ENCODE measurements around the gene VAV1. TPM values are rescaled to one million over a fixed set of nuclear protein-coding genes. Genes with fewer than 3 reads are reported as not detected.

Gene VAV1
- total RNA-seq, 1 experiment from 2014 or later, result not detected

DNA sequence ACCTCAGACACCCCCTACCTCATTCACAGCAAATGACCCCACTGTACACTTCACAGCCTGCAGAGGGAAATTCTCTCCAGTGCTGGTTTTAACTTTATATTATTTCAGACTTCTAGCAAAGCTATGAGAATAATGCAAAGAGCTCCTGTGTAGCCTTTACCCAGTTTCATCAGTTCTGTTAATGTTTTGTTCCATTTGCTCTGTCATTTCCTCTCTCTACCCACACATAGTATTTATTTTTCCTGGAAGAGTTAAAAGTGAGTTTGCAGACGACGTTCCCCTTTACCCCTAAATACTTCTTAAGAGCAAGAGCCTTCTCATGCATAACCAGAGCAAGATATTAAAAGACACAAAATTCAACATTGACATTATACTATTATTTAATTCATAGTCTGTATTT is 65.0 kb downstream of the VAV1 start:
- Histone ChIP-seq H3K27me3 (replicated peaks; ENCODE audit: control insufficient read depth, insufficient read depth, low read length) (no peaks in the 10 kb centered on the region), H3K9me3 (no peaks in the 10 kb centered on the region), H3K4me3 (ENCODE audit: low read depth, low read length) (no peak overlapping the region), H3K36me3 (ENCODE audit: control insufficient read depth, insufficient read depth, low read length) (no peaks in the 10 kb centered on the region), H3K4me1 (no peaks in the 10 kb centered on the region)
- intact Hi-C loops (cut with micrococcal nuclease; ENCODE audit: unreplicated experiment), result no loop called here
- Mint-ChIP-seq H3K9me3 (ENCODE audit: unreplicated experiment) (no peaks in the 10 kb centered on the region), H3K36me3 (ENCODE audit: insufficient read depth, unreplicated experiment) (no peaks in the 10 kb centered on the region), H3K4me1 (ENCODE audit: low read depth, unreplicated experiment) (no peaks in the 10 kb centered on the region), H3K27ac (ENCODE audit: unreplicated experiment) (no peak overlapping the region), H3K27me3 (ENCODE audit: insufficient read depth, unreplicated experiment) (peaks cover 14% of the 10 kb centered on the region), H3K4me3 (ENCODE audit: unreplicated experiment) (no peak overlapping the region)
- BruUV-seq (replicated peaks), result no TSS peak
- DNase-seq, result no peak
- CTCF ChIA-PET, result no interaction called here
- POLR2A ChIA-PET, result no interaction called here
- TF ChIP-seq, protein P1, sequence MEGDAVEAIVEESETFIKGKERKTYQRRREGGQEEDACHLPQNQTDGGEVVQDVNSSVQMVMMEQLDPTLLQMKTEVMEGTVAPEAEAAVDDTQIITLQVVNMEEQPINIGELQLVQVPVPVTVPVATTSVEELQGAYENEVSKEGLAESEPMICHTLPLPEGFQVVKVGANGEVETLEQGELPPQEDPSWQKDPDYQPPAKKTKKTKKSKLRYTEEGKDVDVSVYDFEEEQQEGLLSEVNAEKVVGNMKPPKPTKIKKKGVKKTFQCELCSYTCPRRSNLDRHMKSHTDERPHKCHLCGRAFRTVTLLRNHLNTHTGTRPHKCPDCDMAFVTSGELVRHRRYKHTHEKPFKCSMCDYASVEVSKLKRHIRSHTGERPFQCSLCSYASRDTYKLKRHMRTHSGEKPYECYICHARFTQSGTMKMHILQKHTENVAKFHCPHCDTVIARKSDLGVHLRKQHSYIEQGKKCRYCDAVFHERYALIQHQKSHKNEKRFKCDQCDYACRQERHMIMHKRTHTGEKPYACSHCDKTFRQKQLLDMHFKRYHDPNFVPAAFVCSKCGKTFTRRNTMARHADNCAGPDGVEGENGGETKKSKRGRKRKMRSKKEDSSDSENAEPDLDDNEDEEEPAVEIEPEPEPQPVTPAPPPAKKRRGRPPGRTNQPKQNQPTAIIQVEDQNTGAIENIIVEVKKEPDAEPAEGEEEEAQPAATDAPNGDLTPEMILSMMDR (IDR thresholded peaks at IDR 0.05; ENCODE audit: insufficient read depth in 1 of 2, low read depth in 1 of 2, low read length in 1 of 2, severe bottlenecking in 1 of 2, unreplicated experiment in 1 of 2), result no peak

DNA sequence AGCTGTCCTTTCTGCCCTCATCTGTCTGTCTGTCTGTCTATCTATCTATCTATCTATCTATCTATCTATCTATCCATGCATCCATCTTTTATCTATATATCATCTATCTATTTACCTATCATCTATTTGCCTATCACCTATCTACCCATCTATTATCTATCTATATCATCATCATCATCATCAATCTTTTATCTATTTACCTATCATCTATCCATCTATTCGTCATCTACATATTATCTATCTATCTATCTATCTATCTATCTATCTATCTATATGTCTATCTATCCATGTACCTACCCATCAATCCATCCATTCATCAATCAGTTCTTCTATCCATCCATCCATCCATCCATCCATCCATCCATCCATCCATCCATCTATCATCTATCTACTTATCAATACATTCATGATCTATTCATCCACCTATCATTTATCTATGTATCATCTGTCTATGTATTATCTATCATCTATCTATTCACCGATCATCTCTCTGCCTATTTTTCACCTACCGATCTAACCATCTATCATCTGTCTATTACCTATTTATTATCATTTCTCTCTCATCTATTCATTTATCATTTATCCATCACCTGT is 65.7 kb downstream of the VAV1 start:
- no peak for DNase-seq
- CTCF ChIA-PET, result no interaction called here
- Mint-ChIP-seq H3K27me3 (ENCODE audit: insufficient read depth, unreplicated experiment) (peaks cover 10% of the 10 kb centered on the region), H3K9me3 (ENCODE audit: unreplicated experiment) (no peaks in the 10 kb centered on the region), H3K4me3 (ENCODE audit: unreplicated experiment) (no peak overlapping the region), H3K36me3 (ENCODE audit: insufficient read depth, unreplicated experiment) (no peaks in the 10 kb centered on the region), H3K27ac (ENCODE audit: unreplicated experiment) (no peak overlapping the region), H3K4me1 (ENCODE audit: low read depth, unreplicated experiment) (no peaks in the 10 kb centered on the region)
- TF ChIP-seq, protein P1 (IDR thresholded peaks at IDR 0.05; ENCODE audit: insufficient read depth in 1 of 2, low read depth in 1 of 2, low read length in 1 of 2, severe bottlenecking in 1 of 2, unreplicated experiment in 1 of 2), result no peak
- intact Hi-C loops (cut with micrococcal nuclease; ENCODE audit: unreplicated experiment), result no loop called here
- no peaks in the 10 kb centered on the region for H3K36me3 ChIP-seq (ENCODE audit: control insufficient read depth, insufficient read depth, low read length)
- H3K4me1 ChIP-seq, result no peaks in the 10 kb centered on the region
- POLR2A ChIA-PET, result no interaction called here
- no TSS peak for BruUV-seq (replicated peaks)
- H3K27me3 ChIP-seq (replicated peaks; ENCODE audit: control insufficient read depth, insufficient read depth, low read length), result no peaks in the 10 kb centered on the region
- no peaks in the 10 kb centered on the region for H3K9me3 ChIP-seq
- no peak overlapping the region for H3K4me3 ChIP-seq (ENCODE audit: low read depth, low read length)

GRCh38 chr19:6842871-6843607 is 70.5 kb downstream of the VAV1 start:
- Mint-ChIP-seq H3K9me3 (ENCODE audit: unreplicated experiment) (no peaks in the 10 kb centered on the region), H3K4me1 (ENCODE audit: low read depth, unreplicated experiment) (no peaks in the 10 kb centered on the region), H3K4me3 (ENCODE audit: unreplicated experiment) (no peak overlapping the region), H3K27ac (ENCODE audit: unreplicated experiment) (no peak overlapping the region), H3K27me3 (ENCODE audit: insufficient read depth, unreplicated experiment) (peaks cover 10% of the 10 kb centered on the region), H3K36me3 (ENCODE audit: insufficient read depth, unreplicated experiment) (no peaks in the 10 kb centered on the region)
- no TSS peak for BruUV-seq (replicated peaks)
- ChIA-PET CTCF (interaction anchor here (0.7 kb wide), 1 partner anchor 1027 kb away, joined by 4 read pairs; no protein-coding TSS in a partner anchor), POLR2A (no interaction called here)
- Histone ChIP-seq H3K27me3 (replicated peaks; ENCODE audit: control insufficient read depth, insufficient read depth, low read length) (no peaks in the 10 kb centered on the region), H3K9me3 (no peaks in the 10 kb centered on the region), H3K4me1 (no peaks in the 10 kb centered on the region), H3K4me3 (ENCODE audit: low read depth, low read length) (no peak overlapping the region), H3K36me3 (ENCODE audit: control insufficient read depth, insufficient read depth, low read length) (no peaks in the 10 kb centered on the region)
- TF ChIP-seq, protein P1 (IDR thresholded peaks at IDR 0.05; ENCODE audit: insufficient read depth in 1 of 2, low read depth in 1 of 2, low read length in 1 of 2, severe bottlenecking in 1 of 2, unreplicated experiment in 1 of 2), result no peak
- intact Hi-C loops (cut with micrococcal nuclease; ENCODE audit: unreplicated experiment), result no loop called here
- no peak for DNase-seq

Data from Caco-2 (cell line).